ENCODE data around the gene GRAMD1B.

The GRAMD1B gene

DNA sequence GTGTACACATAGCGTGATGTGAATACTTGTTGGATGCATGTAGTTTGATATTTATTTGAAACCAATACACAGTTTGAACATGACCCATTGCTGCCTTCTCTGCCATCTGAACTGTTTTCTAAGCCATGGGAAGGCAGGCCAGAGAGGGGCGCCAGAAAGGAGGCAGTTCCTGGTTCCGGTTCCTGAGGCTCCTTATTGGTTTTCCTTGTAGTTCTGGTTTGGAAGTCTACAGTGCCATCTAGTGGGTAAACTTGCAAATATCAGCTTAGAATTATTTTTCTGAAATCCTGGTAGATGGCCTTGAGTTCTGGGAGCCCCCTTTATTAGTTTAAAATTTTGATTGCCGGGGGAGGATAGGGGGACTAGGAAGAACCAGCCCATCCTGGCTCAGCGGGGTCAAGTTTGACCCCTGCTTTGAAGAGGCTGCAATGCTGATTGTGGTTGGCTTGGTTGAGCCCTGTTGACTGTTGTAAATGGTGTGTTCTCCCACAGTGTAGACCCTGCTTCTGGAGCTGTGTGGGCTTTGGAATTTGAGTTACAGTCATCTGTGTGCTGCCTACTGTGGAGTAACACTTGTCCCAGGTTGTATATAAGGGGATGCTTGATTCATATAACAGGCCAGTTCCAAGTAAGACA, 48.4 kb downstream of the GRAMD1B start:
- peak; percentile 75 to 85 (median 82) for DNase-seq

DNA sequence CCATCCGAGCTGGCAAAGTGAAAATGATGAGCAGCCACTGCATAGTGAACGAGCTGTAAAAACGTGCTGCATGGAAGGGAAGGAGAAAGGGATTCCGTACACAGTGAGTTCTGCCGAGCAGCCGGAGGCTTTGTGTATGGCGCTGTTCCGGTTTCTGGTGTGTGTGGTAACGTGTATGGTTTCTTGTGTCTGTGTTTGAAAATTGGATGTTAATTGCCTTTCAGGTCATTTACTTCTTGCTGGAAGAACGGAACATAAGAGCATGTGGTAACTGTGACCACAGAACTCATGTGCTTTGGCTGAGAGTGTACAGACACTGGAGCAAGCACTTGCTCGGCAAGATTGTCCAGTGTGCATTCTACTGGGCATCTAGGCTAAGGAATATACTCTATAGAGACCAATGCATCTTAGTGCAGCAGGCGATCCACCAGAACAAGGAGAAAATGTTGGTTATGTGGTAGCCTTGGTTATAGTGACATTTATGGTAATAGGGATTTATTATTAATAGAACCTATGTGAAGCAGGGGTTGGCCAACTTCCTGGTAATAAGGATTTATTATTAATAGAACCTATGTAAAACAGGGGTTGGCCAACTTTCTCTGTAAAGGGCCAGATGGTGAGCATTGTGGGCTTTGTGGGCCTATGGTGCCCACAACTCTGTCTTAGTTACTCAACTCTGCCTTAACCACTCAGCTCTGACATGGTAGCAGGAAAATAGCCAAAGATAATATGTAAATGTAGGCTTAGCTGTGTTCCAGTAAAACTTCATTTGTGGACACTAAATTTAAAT, 49.2 kb downstream of the GRAMD1B start:
- peak; percentile 45 to 69 (median 60) for DNase-seq

DNA sequence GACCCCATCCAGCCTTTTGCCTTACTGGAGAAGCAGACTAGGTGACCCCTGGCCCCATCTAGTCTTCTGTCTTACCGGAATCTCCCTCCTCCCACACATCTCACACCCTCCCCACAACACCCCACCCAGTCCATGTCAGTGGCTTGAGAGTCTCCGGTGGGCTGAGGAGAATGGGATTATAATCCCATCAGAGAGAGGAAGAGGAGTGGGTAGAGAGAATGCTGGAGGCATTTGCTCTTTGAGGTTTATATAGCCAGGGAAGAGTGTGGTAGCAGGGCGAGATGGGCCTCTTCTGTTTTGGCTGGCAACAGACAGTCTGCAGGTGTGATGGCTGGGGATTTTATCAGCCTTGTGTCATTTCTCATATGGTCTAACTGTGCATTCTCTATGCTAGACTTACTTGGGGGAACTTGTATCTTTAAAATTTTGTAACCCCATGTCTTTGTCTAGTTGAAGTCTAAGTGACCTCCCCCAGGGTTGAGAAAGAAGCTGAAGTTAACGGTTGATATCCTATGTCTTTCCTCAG, 50.3 kb downstream of the GRAMD1B start:
- no peak for DNase-seq

DNA sequence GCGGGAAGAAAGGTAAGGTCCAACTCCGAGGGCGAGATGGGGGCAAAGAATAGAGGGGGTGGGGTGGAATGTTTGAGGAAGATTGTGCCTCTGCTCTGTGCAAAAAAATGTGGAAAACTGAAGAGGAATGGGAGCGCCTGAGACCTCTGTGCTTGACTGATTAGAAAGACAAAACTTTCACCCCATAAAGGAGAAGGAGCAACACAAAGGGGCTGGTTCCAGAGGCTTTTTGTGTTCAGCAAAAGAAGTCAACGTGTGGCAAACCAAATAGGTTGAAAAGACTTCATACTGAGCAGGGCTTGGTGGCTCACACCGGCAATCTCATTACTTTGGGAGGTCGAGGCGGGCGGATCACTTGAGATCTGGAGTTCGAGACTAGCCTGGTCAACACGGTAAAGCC, 50.8 kb downstream of the GRAMD1B start:
- DNase-seq: no peak

DNA sequence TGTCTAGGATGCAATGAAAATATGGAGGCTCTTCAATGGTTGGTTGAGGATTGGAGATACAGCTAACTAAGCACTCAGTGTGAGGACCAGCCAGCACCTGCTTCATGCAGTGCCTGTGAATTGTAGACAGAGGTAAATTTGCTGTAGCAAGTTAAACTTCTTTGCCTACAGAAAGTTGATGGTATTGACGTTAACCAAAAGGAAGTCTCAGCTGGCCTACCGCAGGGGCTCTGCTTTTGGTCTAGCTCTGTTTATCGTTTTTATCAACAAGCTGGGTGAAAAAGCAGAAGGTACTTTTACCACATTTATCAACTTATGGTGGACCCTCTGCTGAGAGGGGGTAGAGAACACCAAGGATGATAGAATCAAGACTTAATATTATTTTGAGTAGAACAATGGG, 51.6 kb downstream of the GRAMD1B start:
- DNase-seq: no peak

DNA sequence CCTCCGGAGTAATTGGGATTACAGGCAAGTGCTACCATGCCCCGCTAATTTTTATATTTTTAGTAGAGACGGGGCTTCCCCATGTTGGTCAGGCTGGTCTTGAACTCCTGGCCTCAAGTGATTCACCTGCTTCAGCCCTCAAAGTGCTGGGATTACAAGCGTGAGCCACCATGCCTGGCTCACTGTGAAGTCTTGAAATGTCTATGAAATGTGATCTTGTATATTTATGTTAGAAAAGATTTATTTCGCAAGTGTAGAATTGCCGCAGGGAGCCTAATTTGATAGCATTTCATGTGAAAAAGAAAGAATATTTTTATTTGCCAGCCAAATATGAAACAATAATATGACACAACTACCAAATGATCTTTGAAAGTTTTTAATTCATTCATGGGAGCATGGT, 52.1 kb downstream of the GRAMD1B start:
- no peak for DNase-seq

DNA sequence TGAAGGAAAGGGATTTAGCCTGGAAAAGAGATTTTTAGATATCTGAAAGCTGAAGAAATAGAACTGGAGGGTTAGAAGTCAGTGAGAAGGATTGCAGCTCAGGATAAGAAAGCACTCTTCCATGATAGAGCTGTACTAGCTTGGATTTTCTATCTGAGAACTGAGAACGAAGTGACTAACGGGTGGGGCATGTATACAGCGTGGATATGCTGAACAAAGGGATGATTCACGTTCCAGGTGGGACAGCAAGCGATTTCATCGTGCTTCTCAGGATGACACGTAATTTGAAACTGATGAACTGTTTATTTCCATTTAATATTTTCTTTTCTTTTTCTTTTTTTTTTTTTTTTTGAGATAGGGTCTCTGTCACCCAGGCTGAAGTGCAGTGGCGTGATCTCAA, 53.0 kb downstream of the GRAMD1B start:
- no peak for DNase-seq

DNA sequence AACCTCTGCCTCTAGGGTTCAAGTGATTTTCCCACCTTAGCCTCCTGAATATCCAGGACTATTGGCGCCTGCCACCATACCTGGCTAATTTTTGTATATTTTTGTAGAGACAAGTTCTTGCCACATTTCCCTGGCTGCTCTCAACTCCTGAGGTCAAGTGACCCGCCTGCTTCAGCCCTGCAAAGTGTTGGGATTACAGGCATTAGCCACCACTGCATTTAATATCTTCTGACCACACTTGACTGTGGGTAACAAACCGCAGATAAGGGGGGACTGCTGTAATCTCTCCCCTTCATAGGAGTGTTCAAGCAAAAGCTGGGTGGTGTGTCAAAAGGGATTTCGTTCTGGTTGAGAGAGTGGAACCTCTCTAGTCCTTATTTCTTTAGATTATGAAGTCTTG, 53.4 kb downstream of the GRAMD1B start:
- DNase-seq: no peak

DNA sequence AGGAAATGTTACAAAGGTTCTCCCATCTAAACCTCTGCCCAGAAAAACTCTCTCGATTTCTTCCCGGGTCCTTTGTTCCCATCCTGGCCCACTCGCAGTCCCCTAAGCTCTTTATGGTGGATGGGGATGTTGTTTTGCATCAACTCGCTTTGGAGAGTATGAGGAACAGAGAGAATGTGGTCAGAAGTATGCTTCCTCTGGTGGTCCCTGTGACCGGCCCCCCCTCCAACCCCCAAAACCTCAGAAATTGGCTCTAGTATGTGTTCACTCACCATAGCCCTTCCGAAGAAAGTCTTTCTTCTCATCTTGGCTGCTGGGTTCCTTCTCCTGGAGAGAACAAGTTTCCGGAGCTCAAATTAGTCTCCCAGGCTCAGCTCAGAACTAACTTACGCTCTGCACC, 54.4 kb downstream of the GRAMD1B start:
- no peak for DNase-seq

DNA sequence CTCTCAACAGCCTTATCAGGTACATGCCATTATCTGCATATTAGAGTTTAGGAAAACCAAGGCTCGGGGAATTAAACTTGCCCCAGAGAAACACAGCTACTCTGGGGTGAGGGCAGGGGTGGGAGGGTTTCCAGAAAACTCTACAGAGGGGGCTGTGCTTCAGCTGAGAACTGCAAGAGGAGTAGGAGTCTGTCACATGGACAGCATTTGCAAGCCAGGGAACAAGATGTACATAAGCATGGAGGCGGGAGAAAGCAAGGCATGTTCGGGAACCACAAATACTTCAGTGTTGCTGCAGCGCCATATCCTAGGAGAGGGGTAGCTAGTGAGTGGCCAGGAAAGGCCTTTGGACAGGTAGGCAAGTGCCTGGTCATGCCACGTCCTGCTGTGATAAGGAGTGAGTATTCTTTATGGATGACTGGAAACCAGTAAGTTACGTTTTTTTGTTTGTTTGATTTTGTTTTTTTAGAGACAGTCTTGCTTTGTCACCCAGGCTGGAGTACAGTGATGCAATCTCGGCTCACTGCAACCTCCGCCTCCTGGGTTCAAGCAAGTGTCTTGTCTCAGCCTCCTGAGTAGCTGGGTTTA, 57.2 kb downstream of the GRAMD1B start:
- no peak for DNase-seq

DNA sequence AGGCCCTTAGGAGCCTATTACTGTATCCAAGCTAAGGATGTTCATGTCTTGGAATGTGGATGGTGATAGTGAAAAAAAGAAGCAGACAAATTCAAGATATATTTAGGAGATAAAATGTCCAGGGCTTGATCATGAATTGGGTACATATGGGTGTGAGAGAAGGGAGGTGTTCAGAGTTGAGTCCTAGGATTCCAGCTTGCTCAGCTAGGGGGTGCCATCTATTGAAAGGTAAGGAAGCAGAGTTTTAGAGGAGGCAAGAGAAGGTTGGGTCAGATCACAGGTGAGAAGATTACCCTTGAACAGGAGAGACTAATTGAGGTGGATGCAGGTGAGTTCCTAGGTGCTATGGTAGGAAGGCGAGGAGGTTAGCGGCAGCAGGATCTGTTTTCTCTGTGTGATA, 60.5 kb downstream of the GRAMD1B start:
- DNase-seq: no peak

DNA sequence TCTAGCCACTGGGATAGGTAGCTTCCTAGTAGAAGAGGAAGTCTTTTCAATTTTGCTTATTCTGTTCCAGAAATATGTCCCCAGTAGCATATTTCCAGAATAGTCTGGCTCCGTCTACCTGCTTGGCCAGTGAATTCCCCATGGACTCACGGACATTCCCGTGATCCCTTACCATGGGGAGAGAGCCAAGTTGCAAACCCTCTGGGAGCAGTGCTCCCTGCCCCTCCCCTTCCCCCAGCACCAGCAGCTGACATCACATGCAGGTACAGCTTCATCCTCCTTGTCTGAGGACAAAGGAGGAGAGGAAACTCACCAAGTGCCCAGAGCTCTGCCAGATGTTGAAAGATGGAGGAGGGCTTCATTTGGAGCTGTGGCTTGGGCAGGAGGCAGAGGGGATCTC, 61.2 kb downstream of the GRAMD1B start:
- DNase-seq: no peak

DNA sequence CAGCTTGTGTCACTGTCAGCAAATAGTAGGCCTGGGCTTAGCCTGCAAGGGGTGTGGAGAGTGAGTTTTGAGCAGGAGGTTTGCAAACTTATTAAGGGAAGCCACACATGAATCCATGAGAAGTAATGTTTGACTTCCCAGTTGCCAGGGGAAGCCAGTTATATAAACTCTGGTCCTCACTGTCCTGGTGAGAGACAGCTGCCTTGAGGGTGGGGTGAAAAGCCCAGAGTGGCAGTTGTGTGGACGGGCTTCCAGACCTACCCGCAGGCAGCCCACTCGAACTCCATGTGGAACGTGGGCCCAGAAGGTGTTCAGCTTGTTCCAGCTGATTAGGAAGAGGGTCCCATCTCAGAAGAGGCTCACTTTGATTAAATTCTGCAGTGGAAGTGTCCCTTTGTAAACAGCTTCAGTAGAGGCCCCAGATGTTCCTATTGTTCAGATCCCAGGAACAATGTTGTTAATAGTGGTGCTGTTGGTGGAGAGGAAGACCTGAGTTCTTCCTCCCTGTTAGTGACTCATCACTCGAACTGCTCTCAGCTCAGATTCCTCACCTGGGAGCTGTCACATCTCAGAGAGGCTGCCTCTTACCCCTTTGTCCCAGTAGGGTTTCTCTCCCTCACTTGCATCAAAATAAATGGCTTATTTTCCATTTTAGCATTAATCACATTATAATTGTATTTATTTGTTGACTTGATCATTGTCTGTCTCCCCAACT, 63.4 kb downstream of the GRAMD1B start:
- no peak for DNase-seq

DNA sequence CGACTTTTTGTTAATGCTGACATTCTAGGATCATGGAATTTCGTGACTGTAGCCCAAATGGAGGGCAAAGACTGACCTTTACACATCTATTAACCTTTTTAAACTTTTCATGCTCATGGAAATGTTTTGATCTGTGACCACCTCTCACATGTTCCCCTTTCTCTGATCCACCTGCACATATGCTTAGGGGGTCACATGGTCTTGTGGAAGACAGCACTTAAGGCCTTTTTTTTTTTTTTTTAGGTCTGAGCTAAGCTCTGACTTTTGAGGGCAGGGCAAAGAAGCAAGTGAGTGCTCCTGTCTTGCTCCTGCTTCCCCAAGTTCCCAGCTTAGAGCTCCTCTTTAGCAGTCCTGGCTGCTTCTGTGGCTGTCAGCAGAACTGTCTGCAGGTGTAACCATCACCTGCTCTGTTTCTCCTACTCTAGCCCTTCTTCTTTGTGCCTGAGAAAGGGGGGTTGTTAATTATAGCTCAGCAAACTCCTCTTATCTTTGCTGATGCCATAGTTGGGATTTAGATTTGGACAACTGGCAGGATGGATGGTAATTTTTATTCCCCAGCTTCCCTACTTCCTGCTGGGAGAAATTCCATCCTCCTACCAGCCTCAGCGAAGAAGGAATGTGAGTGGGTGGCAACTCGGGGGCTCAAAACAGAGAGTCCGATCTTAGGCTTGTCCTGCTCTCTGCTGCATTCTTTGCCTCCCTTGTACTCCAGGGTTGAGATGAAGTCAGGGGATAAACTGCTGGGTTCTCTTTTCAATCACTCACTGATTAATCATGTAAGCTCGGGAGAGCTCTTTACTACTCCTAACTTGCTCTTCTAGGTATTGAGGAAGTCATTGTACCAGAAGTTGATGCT, 64.4 kb downstream of the GRAMD1B start:
- no peak for DNase-seq

DNA sequence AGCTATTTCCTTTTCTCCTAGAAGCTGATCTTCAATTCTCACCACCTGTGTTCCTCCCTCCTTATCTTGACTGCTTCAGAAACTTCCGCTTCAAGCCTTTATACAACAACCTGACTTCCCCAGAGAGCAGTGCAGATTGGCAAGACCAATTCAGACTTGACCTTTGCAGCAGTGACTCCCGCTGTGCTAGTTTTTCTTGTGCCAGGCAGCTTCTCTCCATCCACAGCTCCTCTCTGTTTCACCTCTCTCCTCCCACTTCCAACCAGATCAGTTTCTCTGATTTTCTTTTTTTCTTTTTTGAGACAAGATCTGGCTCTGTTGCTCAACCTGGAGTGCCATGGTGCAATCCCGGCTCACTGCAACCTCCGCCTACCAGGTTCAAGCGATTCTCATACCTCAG, 74.3 kb downstream of the GRAMD1B start:
- no peak for DNase-seq

DNA sequence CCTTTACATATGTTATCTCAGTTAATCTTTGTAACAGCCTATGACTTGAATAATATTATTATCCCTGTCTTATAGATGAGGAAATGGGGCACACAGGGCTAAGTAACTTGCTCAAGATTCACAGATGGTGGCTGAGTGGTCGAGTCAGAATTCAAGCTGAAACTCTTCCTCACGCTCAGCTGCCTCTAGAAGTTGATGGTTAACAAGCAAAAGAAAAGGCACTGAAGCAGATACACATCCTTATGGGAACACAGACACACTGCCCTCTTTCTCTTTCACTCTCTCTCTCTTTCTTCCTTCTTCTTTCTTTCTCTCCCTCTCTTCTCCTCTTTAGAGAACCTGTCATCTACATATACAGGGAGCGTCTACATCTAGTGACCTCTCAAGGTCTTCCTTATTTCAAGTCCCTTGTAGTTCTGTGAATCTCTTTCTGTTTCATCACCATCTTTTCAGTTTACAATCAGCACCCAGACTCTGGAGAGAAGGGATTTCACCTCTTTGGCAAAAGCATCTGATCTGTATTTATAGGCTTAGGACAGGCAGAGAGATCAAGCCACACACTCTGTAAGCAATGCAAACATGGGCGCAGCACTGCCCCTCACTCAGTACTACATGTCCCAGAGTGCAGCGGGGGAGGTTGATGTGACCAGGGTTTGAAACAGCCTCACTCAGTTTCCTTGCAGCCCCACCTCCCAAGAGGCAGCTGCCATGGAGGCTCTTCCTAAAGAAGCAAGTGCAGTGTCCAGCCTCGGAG, 75.7 kb downstream of the GRAMD1B start:
- no peak for DNase-seq

DNA sequence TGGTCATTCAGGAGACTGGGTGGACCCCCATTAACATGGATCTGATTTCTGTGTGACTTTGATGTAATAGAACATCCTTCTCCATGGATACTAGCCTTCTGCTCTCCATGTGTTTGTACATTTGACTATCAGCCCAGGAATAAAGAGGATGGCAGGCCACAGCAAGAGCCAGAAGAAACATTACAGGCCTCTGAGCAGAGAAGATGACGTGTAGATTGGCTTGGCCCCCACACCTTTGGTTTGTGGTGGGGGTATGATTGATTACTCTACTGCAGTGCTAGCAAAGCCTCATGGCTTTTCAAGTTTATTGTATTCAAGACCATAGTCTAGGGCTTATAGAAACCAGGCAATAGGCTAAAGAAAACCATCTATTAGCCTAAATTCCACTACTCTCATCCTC, 77.0 kb downstream of the GRAMD1B start:
- DNase-seq: no peak

DNA sequence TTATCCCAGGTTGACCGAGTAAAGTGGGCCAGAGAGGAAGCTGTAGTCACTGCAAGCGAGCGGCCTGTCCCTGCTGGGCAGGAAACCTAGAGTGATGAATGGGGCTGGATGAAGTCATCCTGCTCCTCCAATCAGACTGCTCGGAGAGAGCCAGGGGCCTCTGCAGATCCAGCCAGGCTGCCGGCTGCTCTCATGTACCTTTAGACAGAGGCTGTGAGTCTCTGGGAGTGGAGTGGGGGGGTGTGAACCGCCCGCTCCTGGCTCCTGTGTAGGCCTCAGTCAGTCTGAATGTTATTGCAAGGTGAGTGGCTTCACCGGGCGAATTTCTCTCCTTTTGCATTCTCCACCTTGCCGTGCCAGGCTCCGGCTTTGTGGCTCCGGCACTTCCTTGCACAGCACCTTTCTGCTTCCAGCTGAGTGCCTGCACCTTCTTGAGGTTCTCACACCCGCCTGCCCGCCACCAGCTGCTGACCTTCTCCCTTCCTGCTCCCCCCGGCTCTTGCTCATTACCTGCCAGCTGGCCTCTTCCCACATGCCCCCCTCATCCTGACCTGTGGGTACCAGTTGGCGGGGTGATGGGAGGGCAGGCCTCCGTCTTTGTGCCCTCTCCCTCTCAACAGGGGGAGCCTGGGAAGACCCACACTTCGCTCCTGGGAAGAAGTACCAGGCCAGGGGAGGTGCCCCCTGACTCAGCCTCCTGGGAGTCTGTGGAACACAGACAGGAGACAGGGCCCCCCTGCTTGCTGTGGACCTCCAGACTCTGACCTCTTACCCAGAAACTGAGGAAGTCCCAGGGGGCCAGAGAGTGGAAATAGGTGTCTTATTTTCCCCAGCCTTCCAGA, 79.9 kb downstream of the GRAMD1B start:
- DNase-seq: no peak

DNA sequence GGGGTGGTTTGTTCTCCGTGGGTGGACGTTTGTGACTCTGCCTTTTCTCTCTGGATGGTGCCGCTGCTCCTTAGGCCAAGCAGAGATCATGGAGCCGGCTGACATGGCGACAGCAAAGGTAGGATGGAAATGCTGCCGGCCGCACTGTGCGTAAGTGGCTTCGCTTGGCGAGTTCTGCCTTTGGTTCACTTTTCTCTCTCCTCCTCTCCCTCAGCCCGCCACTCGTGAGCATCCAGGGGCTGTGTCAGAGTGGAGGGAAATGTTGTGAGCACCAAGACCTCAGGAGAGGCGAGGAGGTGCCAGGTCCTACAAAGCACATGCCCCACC, 80.5 kb downstream of the GRAMD1B start:
- no peak for DNase-seq

DNA sequence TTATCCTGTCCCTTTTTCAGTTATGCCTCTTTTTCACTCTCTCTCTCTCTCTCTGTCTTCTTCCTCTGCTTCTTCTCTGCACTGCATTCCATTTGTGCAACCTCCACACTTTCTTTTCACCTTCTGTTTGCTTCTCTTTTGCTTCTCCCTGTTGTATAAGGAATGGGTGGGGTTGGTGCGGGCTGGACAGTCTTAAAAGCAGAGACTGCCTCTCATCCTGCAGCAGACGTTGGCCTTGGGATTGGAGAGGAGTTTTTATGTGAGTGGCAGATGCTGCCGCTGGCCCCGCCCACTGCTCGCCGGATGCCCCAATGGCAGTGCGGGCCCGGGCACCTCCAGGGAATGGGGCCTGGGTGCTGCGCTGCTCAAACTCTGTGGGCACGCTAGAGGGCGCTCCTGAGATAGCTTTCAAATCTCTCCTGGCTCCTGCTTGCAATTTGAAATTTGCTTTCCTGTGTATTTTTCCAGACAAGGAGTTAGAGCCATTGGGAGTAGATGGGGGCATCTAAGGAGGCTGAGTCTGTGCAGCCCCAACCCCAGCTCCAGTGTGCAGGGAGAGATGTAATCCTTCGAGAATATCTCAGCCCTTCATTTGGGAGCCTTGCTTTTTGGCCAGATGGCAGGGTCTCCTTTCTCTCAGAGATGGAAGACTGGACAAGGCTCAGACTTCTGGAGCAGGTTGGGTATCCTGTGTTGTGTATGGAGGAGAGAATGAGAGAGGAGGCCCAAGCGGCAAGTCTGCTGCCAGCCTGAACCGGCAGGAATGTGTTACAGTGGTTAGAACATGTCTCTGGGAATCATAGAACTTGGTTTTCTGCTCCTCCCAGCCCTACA, 81.2 kb downstream of the GRAMD1B start:
- DNase-seq: peak; percentile 87 to 93 (median 89)
